GM19463 (cell line): ENCODE measurements around the gene ZCCHC7.

Experiments used
- ATAC-seq: cut with Tn5 transposase; IDR thresholded peaks from one replicate; pipeline ENCODE4 v1.9.1; 2021; ENCODE audit warnings: mild to moderate bottlenecking, moderate library complexity; ENCODE audit not compliant: unreplicated experiment

Gene ZCCHC7

DNA sequence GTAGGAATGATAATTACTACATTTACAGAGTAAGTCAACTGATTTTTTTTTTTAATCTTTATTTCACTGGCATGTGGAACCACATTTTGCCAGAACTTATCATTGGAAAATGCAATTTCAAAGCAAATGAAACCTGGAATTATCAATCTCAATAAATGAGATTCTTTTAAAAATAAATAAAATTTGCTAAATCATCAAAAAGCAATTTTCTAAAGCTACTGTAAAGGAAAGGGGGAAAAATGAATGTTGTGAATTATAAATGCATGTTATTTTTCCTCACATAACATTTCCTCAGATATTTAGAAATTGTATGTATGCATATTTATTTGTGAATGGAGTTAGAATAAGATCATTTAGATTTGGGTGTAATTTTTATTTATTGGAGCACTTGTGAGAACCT lies 212.2 kb downstream of the ZCCHC7 start:
- no peak for ATAC-seq

DNA sequence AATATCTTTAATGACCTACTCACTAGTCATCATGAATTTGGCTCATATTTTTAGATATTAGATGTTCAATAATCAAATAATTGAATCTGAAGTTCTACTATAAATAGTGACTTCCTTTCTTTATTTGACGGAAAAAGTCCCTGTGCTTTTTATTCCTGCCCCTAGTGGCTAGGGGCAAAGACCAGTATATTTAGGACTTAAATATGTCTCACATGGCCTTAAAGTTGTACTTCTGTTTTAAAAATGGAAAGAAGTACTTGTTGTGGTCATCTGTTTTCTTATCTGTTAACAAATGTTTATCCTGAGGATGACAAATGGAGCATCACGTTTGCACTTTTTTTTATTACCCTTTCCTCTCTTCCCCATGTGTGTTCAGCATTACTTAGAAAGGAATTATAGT lies 212.9 kb downstream of the ZCCHC7 start:
- ATAC-seq: no peak

DNA sequence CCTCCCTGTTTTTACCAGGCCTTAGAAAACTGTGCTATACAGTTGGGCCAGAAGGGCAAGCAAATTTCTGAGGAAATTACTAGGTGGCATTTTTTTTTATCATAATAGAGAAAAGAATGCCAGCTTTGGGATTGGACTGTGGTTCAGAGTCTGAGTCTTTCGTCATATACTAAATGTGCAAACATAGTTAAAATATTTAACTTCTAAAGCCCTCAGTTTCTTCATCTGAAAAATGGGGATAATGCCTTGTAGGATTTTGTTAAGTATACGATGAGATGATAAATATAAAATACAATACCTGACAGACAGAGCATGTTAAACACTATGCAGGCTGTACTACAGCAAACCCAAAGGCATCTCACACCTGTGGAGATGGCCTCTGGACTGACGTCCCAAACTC lies 214.9 kb downstream of the ZCCHC7 start:
- no peak for ATAC-seq

DNA sequence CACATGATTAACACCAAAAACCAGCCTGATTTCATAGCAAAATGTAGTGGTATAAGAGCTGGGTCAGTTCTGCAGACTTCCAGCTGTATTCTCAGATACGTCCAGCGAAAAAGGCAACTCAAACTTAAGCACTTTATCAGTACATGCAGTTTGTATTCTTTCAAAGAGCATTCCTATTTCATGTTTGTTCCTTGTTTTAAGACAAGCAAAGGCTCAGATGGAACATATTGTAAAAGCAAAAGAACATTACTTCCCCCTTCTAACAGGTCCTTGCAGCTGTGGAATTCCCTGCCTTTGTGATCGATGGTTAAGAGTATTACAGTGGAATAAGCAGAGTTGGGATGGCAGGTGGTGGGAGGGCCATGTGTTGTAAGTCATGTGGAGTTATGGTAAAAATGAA lies 215.8 kb downstream of the ZCCHC7 start:
- no peak for ATAC-seq

DNA sequence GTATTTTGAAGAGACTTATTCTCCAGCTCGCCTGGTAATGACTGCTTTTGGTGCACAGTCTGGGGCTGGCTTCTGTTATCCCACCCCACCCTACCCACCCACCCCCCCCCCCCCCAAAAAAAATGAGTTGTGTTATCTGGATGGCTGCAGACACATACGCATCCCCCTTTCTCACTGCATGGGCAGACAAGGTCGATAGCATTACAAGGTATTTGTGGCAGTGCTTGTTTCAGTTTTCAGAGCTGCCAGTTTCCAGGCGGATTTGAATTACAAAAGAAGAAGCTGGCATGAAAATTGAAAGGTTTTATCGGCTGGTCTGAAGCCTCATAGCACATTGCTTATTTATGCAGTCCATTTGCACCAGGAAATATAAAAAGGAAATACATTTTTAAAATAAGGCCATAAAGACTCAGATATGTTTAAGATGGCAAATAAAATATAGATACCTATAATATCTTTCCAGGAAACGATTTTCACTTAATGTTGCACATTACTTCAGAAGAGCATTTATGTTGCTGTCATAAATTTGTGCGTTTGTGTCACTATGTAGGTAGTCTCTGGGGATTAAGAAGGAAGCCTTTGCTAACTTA lies 217.0 kb downstream of the ZCCHC7 start:
- ATAC-seq: no peak

DNA sequence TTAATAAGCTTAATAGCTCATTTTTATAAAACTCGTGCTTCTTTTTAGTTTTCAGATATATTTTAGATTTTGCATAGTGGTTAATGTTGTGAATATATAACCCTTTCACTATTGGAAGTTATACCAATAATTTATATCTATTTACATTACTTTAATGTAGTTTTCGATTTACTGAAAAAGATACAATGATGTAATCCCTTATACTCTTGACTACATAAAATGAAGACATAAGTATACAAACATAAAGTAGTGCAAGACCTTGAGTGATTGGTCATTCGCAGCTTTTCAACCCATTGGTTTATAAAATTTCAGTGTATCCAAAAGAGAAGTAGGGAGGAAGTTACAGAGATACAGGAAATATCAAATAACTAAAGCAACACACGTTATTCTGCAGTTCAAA lies 217.8 kb downstream of the ZCCHC7 start:
- no peak for ATAC-seq

DNA sequence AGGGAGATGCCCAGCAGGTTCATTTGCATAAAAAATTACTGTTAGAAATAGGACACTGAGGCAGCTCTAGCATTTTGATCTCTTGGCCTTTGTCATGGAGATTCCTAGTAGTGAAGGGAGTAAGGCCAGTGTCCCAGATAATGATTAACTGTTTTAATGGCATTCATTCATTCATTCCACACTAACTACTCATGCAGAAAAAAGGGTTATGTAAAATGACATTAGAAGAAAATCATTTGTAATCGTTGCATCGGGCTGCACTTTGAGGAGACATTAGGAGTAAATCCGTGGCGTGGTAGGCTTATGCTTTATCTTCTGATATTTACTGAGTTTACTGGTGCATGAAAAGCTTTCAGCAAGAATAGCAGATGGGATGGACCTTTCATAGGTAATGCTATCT lies 219.5 kb downstream of the ZCCHC7 start:
- ATAC-seq: no peak

DNA sequence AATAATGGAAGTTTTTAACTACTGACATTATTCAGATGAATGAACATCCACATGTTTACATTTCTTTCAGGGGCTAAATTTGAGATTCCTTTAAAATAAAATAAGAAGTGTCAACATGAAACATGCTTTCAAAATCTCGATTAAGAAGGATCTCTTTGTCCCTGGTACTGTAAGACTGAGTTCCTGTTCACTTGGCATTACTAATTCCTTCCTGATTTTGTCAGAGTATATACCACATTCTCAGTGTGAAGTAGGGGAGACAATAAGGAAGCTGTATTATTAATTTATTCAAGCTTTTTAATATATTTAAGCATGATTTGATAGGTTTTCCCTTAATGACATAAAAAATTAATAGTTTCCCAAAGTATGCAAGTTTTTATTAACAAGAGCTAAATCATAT lies 220.6 kb downstream of the ZCCHC7 start:
- ATAC-seq: no peak

DNA sequence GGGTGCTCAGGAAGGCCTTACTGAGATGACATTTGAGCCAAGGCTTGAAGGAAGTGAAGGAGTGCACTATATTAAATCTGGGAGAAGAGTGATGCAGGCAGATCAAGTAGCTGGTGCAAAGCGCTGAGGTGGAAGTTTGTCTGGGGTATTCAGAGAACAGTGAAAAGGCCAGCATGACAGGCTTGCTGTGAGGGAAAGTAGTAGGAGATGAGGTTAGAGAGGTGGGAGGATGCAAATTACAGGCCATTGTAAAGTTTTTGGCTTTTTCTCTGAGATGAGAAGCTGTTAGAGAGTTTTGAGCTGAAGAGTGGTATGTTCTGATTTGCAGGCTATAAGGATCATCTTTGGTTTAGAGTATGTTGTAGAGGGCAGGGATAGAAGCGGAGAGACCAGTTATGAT lies 221.3 kb downstream of the ZCCHC7 start:
- no peak for ATAC-seq

DNA sequence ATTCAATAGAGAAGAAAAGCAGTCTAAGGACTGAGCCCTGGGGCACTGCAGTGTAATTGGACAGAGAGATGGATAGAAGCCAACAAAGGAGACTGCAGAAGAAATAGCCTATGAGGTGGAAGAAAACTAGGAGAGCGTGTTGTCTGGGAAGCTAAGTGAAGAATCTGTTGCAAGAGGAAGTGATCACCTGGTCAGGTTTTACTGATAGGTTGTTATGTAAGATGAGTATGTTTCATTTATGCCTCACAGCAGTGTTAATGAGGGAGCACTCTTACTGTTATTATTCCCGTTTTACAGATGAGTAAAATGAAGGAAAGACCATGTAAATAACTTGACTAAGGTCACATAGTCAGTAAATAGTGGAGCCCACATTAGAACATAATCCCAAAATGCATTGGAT lies 222.1 kb downstream of the ZCCHC7 start:
- ATAC-seq: no peak

DNA sequence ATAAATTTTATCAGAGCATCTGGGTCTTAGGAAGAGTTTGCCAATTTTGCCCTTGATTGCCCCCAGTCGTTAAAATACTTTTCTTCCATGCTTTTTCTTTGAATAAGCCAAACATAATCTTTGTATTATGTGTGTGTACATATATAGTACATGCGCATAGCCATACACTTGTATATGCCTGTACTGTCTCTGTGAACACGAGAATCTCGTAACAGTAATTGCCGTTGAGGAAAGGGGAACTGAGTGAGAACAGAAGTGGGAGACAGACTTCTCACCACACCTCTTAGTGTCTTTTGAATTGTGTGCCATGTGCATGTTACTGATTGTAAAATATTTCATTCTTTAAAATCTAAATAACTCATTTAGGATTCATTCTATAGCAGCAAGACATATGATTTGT lies 222.5 kb downstream of the ZCCHC7 start:
- no peak for ATAC-seq

DNA sequence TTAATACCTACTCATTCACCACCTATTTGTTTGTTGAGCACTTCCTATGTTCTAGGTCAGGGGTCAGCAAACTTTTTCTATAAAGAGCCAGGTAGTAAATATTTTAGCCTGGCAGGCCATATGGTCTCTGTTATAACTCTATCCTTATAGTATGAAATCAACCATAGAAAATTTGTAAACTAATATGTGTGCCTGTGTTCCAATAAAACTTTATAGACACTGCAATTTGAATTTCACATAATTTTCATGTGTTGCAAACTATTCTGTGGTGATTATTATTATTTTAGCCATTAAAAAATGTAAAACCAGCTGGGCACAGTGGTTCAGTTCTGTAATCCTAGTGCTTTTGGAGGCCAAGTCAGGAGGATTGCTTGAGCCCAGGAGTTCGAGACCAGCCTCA lies 223.3 kb downstream of the ZCCHC7 start:
- ATAC-seq: no peak

DNA sequence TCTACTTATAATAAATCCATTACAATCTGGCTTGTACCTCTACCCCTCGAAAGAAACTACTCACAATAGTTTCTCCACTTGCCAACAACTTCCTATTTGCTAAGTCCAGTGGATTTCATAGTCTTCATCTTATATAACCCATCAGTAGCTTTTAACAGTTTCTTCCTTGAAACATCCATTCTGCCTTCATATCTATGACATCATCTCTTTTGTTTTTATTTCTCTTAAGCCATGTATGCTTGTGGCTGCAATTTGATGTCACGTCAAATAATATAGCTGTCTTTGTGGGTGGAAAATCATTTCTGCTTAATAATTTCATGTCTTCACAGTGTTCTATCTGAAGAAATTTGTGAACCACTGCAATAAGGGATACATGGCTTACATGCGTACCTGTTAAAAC lies 224.7 kb downstream of the ZCCHC7 start:
- no peak for ATAC-seq

DNA sequence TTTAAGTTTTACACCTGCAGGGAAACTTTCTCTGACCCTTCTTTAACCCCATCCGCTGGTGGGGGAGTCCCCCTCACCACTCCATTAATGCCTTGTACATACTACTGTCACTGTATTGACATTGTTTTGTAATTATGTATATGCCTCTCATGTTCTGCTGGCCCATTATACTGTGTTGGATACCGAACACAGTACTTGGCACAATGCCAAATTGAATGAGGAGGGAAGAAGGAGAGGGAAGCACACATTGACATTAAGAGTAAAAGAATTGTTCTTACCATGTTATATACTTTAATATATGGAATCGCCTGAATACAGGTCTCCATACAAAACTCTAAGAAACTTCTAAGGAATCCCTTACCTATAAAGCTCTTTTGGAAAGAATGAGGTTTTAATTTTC lies 228.5 kb downstream of the ZCCHC7 start:
- ATAC-seq: no peak

DNA sequence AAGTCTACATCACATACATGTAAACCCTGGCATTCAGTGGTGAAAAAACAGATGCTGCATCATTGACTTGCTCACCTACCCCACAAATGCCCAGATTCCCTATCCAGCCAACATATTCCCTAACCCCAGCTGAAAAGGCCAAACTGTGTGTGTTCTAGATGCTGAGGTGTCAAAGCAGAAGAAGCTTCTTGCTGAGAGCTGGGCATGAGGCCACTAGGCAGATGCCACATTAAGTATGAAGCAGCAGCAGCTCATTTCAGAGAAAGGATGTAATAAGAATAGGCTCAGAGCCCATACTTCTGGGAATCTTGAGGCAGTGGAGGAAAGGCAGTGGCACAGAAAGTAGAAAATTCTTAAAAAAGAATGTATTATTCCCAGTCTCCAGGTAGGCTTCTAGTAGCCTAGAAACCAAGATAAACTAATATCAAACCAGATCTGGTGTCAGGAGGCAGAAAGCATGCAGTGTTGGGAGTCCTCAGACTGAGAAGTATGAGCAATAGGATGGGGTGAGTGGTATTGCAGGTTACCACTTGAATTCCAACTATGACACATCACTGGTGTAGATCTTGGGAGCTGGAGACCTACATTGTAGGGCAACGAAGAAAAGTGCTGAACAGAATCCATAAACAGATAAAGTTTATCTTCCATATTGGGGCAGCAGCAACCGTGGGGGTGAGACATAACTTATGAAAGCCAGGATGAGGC lies 230.3 kb downstream of the ZCCHC7 start:
- no peak for ATAC-seq

DNA sequence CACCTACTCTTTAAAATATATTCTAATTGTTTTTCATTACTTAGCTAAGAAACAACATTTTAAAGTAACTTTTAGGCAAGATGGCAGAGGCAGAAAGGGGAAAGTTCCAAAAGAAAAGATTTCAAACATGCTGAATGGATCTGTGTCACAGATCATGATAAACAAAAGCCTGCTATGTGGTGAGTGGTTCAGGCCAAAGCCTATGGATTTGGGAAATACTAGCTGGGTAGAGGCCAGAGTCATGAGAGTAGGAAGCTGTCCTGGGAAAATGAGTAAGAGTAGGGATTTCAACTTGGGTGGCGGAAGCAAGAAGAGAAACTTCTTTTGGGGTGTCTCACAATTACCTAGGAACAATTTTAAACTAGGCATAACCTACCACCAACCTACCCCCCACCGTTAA lies 233.4 kb downstream of the ZCCHC7 start:
- ATAC-seq: no peak

DNA sequence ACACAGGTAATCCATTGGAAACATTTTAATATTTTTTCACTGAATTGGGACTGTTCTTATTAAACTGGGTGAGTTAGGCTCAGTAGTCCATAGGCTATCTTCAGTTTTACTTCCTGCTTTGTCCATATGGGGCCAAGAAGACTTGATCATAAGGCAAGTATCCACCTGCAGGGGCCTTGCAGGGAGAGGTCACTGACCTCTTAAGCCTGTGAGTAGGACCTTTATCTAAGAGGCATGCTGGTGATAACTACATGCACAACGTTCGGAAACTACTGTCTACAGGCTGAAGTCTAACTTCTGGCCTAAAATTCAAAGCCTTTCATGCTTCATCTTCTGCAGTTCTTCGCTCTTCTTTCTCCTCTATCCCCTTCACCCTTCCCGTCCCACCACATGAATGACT lies 242.1 kb downstream of the ZCCHC7 start:
- ATAC-seq: no peak

DNA sequence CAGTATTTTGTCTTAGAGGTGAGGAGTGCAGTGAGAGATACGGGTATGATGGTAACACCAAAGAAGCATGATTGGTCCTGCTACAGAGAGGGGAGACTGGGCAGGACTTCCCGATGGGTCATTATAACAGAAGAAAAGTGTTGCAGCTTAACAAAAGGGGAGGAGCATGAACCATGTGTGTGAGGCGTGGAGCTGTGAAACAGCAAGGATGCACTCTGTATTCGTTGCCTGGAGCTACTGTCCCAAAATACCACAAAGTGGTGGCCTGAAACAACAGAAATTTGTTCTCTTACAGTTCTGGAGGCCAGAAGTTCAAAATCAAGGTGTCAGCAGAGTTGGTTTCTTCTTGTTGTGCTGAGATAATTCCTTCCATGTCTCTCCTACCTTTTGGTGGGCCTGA lies 242.8 kb downstream of the ZCCHC7 start:
- no peak for ATAC-seq

DNA sequence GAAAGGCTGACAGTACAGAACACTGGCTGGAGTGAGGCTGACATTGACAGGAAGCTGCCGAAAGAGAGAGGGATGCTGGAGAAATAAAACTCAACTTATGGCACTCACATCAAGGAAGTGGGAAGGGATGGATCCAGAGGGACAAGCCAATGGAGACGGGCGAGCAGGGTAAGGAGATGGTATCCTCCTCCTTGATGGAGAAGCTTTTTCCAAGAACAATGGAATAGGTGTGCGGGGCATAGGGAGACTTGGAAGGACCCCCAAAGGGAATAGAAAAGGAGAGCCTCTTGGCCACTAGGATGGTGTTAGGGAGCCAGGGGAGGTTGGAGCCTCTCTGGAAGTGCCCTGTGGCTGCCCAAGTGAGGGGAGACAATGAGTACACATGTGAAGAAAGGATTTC lies 243.8 kb downstream of the ZCCHC7 start:
- no peak for ATAC-seq

DNA sequence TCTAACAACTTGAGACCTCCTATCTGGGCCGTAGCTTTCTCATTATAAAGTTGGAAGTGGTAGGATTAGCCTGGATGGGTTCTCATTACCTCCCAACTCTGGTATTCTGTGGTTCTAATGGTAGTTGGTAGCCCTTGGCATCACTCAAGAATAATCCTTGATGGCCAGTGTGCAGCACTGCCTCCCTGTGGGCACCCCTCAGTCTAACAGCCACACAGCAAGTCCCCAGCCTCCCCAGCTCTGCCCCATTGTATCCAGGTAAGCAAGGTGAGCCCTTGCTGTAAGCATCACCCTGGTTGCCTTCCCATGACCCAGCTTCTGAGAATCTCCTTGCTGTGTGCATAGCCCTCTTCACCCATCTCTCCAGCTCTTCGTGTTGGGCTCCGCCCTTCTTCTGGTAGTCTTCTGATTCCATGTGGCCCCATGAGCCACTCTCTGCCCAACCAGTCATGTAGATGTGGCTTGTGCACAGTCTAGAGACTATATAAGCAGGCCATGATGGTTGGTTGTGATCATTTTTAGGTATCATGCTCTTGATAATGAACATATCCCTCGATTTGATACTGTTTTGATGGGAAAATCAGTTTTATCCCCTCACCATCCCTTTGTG lies 244.5 kb downstream of the ZCCHC7 start:
- no peak for ATAC-seq

DNA sequence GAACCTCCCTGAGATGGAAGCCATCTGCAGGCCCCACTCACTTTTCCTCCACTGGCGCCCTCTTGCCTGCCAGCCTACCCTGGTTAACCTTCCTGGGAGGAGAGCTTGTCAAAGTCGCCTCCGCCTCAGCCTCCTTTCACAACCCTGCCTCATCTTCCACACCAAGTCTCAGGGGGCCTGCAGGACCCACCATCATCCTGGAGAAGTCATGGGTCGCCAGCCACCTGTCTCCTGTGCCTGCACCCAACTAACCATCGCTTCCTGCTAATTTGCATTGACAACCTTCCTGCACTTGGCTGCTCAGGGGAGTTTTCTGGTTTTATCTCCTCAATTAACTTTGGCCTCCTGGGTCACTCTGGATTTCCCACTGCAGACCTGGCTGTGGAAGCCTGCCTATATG lies 249.3 kb downstream of the ZCCHC7 start:
- ATAC-seq: peak; percentile 34

DNA sequence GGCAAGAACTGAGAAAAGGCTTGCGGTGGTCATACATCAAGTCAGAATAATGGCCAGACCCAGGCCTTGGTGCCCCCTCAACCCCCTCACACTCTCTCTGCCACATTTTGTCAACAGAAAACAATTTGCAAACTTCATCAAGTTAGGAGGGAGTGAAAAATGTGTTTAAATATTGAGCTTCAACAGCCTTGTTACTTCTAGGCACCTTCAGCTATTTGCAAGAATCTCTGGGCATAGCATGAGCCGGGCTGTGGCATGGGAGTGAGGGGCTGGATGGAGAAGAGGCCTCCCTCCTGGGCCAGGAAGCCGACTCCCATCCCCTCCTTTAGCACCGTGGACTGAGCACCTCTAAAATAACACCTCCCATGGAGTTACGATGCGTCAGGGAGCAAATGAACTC lies 249.9 kb downstream of the ZCCHC7 start:
- no peak for ATAC-seq
